ENCODE data around the gene CLEC3B. TPM values are rescaled to one million over a fixed set of nuclear protein-coding genes. Genes with fewer than 3 reads are reported as not detected.
"Not testable (repeated sequence)": the region's sequence is repeated elsewhere in the genome, so short reads cannot be mapped to it uniquely, and the experiment has no call there.

Gene CLEC3B
- 100 to 1,000 TPM in 3 of 4 donors, 10 to 100 TPM in 1; 58.9 to 297 (median 125) TPM for total RNA-seq

DNA sequence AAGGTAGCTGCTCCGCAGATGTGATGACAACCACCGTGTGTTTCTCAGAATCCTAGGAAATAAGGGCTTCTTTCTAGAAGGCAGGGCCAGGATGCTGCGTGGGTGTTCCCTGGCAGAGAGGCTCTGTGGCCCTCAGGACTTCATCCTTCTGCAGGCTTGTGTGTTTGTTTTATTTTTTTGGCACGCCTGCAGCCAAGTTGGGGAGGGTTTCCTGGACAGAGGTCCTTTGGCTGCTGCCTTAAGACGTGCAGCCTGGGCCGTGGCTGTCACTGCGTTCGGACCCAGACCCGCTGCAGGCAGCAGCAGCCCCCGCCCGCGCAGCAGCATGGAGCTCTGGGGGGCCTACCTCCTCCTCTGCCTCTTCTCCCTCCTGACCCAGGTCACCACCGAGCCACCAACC, at the start of gene CLEC3B:
TSS of gene CLEC3B (plus strand) at position 266 of the 400 bp plus-strand sequence. CDS start at position 326, 60 bp downstream.
- no peak for ATAC-seq (ENCODE audit: low FRiP score)
- TF ChIP-seq, protein P1, sequence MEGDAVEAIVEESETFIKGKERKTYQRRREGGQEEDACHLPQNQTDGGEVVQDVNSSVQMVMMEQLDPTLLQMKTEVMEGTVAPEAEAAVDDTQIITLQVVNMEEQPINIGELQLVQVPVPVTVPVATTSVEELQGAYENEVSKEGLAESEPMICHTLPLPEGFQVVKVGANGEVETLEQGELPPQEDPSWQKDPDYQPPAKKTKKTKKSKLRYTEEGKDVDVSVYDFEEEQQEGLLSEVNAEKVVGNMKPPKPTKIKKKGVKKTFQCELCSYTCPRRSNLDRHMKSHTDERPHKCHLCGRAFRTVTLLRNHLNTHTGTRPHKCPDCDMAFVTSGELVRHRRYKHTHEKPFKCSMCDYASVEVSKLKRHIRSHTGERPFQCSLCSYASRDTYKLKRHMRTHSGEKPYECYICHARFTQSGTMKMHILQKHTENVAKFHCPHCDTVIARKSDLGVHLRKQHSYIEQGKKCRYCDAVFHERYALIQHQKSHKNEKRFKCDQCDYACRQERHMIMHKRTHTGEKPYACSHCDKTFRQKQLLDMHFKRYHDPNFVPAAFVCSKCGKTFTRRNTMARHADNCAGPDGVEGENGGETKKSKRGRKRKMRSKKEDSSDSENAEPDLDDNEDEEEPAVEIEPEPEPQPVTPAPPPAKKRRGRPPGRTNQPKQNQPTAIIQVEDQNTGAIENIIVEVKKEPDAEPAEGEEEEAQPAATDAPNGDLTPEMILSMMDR (IDR thresholded peaks at IDR 0.05): no peak
- no peak for DNase-seq (ENCODE audit: low spot score)

GRCh38 chr3:44981220-44981619, 44.9 kb upstream of the CLEC3B start:
- ATAC-seq (ENCODE audit: low FRiP score): no peak

DNA sequence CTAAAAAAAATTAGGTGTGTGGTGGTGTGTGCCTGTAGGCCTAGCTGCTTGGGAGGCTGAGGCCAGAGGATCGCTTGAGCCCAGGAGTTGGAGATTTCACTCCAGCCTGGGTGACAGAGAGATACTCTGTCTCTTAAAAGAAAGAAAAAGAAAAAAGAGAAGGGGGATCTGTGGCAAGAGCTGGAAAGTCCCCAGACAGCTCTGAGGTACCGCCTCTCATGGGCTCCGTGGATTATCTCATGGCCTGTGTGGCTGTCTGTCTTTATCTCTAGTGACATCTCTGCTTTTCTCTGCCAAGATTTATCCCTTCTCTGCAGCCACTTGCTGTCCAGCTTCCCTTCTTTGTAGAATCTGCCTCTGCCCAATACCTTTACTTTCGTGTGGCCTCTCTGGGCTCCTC, 44.4 kb upstream of the CLEC3B start:
- TF ChIP-seq, protein P1 (IDR thresholded peaks at IDR 0.05): no peak
- no peak for DNase-seq (ENCODE audit: low spot score)
- ATAC-seq (ENCODE audit: low FRiP score): no peak

More at GRCh38 chr3:44981220-44981619, 44.9 kb upstream of the CLEC3B start:
- TF ChIP-seq, protein P1 (IDR thresholded peaks at IDR 0.05): no peak
- DNase-seq (ENCODE audit: low spot score): no peak

DNA sequence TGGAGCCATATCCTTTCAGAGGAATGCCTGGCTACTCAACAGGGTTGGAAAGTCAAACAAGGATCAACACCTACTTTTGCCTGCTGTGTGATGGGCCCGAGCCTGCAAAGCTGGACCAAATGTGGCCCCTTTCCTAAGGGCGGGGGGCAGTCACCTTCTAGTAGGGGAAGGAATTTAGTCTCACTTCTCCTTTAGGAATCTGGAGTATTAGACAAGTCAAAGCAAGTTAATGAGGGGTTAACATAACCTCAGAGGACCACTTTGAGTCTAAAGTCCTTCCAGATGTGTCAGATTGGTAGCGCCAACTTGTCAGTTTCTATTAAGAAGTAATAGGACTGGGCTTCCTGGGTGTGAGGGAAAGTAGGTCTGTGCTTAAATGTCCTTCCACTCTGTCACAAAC, 43.3 kb upstream of the CLEC3B start:
- TF ChIP-seq, protein P1 (IDR thresholded peaks at IDR 0.05): no peak
- no peak for ATAC-seq (ENCODE audit: low FRiP score)
- no peak for DNase-seq (ENCODE audit: low spot score)

GRCh38 chr3:44983484-44983941, 42.6 kb upstream of the CLEC3B start:
- ATAC-seq (ENCODE audit: low FRiP score) (no peak), DNase-seq (ENCODE audit: low spot score) (no peak)
- TF ChIP-seq, protein P1 (IDR thresholded peaks at IDR 0.05): no peak

GRCh38 chr3:44984335-44984734, 41.8 kb upstream of the CLEC3B start:
- ATAC-seq (ENCODE audit: low FRiP score) (no peak), DNase-seq (ENCODE audit: low spot score) (no peak)
- TF ChIP-seq, protein P1 (IDR thresholded peaks at IDR 0.05): no peak

GRCh38 chr3:44986330-44986729, 39.8 kb upstream of the CLEC3B start:
- not testable (repeated sequence) for ATAC-seq (ENCODE audit: low FRiP score); DNase-seq (ENCODE audit: low spot score)
